Nephron (organoid): ENCODE measurements around the gene KRT75.

ENCODE experiments used
- H3K27ac Mint-ChIP-seq, 3 experiments: 2 replicates each; pipeline ENCODE4 v1.8.0; 2020; ENCODE audit warnings: mixed read lengths in 3 of 3, mild to moderate bottlenecking in 2 of 3, moderate library complexity in 1 of 3
- H3K27me3 Mint-ChIP-seq: 2 replicates; pipeline ENCODE4 v1.8.0; 2021; ENCODE audit warnings: low read depth, mild to moderate bottlenecking, moderate library complexity, mixed read lengths
- H3K36me3 Mint-ChIP-seq: 2 replicates; pipeline ENCODE4 v1.8.0; 2020; ENCODE audit warnings: low read depth, mixed read lengths
- H3K4me1 Mint-ChIP-seq: 2 replicates; pipeline ENCODE4 v1.8.0; 2020; ENCODE audit warnings: mixed read lengths
- H3K4me3 Mint-ChIP-seq, 3 experiments: 2 replicates each; pipeline ENCODE4 v1.8.0; 2020; ENCODE audit warnings: mild to moderate bottlenecking in 3 of 3, mixed read lengths in 3 of 3, moderate library complexity in 2 of 3
- H3K9me3 Mint-ChIP-seq: 2 replicates; pipeline ENCODE4 v1.8.0; 2020; ENCODE audit warnings: mixed read lengths
- CTCF ChIP-seq, 3 experiments: fragments of 200-600 bp; sonication (generic); IDR thresholded peaks; one replicate each; pipeline ENCODE4 v1.5.0; 2021; ENCODE audit warnings: antibody characterized with exemption in 3 of 3; ENCODE audit not compliant: unreplicated experiment in 3 of 3

Gene KRT75

GRCh38 chr12:52418576-52419110 is 15.5 kb downstream of the KRT75 start:
- no peak overlapping the region for H3K4me3 Mint-ChIP-seq
- H3K4me1 Mint-ChIP-seq = peaks cover 13% of the 10 kb centered on the region
- H3K9me3 Mint-ChIP-seq = peaks cover 2% of the 10 kb centered on the region
- H3K27me3 Mint-ChIP-seq = peaks cover 7% of the 10 kb centered on the region
- no peaks in the 10 kb centered on the region for H3K36me3 Mint-ChIP-seq
- H3K27ac Mint-ChIP-seq = no peak overlapping the region
- no peak for TF ChIP-seq CTCF (IDR thresholded peaks at IDR 0.05; ENCODE audit: unreplicated experiment in 3 of 3)

- Mint-ChIP-seq H3K9me3 (peaks cover 2% of the 10 kb centered on the region), H3K4me1 (peaks cover 6% of the 10 kb centered on the region), H3K36me3 (no peaks in the 10 kb centered on the region), H3K4me3 (no peak overlapping the region), H3K27me3 (peaks cover 7% of the 10 kb centered on the region), H3K27ac (no peak overlapping the region)
- TF ChIP-seq CTCF (IDR thresholded peaks at IDR 0.05; ENCODE audit: unreplicated experiment in 3 of 3) = no peak
These were observed 16.4 kb downstream of the KRT75 start for GRCh38 chr12:52417740-52418139.

GRCh38 chr12:52416795-52417194 is 17.4 kb downstream of the KRT75 start:
- Mint-ChIP-seq H3K4me3 (no peak overlapping the region), H3K27me3 (peaks cover 11% of the 10 kb centered on the region)
- no peak for TF ChIP-seq CTCF (IDR thresholded peaks at IDR 0.05; ENCODE audit: unreplicated experiment in 3 of 3)

DNA sequence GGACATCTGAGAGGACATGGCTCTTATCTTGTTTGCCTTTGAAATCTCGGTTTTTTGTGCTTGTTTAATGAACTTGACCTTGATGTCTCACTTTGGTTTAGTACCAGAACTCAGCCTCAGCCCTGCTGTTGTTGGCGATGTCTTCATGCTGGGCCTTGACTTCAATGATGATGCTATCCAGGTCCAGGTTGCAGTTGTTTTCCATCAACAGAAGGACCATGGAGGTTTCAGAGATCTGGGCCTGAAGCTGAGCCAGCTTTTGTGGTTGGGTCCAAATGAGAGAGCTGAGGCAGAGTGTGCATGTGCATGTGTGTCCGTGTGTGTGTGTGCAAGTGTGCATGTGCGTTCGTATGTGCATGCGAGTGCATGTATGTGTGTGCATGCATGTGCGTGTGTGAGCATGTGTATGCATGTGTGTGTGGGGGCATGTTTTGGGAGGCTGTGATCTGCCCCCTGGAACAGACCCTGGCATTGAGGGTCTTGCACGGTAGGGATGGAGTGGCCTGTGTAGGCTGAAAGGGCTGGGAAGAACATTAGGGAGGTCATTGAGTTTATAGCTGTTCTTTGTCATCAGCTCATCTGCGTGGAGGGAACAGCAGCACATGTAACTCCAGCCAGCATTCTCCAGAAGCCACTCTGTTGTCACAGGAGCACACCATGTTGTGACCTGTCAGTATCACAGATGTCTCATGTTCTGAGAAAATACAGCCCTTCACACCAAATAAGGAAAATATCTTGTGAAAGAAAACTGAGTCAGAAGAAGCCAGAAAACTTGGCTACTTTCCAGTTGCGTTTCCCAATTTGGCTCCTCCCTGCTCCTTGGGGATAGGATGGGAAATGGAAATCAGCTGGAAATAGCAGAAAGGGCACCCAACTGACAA is 18.1 kb downstream of the KRT75 start:
- Mint-ChIP-seq H3K27me3 (peaks cover 14% of the 10 kb centered on the region), H3K9me3 (peaks cover 2% of the 10 kb centered on the region)
- no peak for TF ChIP-seq CTCF (IDR thresholded peaks at IDR 0.05; ENCODE audit: unreplicated experiment in 3 of 3)

More at GRCh38 chr12:52416795-52417194, 17.4 kb downstream of the KRT75 start:
- H3K4me1 Mint-ChIP-seq = peaks cover 6% of the 10 kb centered on the region
- H3K27ac Mint-ChIP-seq = no peak overlapping the region
- H3K9me3 Mint-ChIP-seq = peaks cover 2% of the 10 kb centered on the region
- H3K36me3 Mint-ChIP-seq = no peaks in the 10 kb centered on the region

DNA sequence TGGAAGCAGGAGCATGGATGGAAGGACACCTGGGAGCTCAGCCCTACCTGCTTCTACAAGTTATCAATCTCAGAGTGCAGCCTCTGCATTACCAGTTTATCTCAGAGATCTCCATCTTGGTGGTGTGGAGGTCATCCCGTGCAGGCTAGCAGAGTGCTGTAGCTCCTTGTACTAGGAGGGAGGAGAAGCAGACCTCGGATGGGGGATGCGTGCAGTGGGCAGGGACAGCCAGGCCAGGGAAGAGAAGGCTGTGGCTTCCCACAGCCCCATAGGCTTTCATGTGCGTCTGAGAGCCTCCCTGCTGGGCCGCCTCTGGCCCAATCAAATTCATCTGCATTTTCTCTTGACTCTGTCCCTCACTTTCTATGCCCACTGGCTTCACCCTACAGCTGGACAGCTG is 19.2 kb downstream of the KRT75 start:
- no peak for TF ChIP-seq CTCF (IDR thresholded peaks at IDR 0.05; ENCODE audit: unreplicated experiment in 3 of 3)
- no peaks in the 10 kb centered on the region for H3K36me3 Mint-ChIP-seq
- H3K4me3 Mint-ChIP-seq = no peak overlapping the region
- H3K27ac Mint-ChIP-seq = no peak overlapping the region
- H3K4me1 Mint-ChIP-seq = peaks cover 12% of the 10 kb centered on the region
- peaks cover 2% of the 10 kb centered on the region for H3K9me3 Mint-ChIP-seq
- H3K27me3 Mint-ChIP-seq = peaks cover 19% of the 10 kb centered on the region

More for the DNA sequence above, 18.1 kb downstream of the KRT75 start:
- Mint-ChIP-seq H3K27ac (peak overlapping the region in 1 of 3 experiments; percentile 7), H3K36me3 (no peaks in the 10 kb centered on the region), H3K4me3 (no peak overlapping the region), H3K4me1 (peaks cover 6% of the 10 kb centered on the region)
